ENCODE results near the gene SIPA1L3. TPM values are rescaled to one million over a fixed set of nuclear protein-coding genes. Genes with fewer than 3 reads are reported as not detected.

Gene SIPA1L3
- total RNA-seq, 1 donor from 2014 or later: 66.7 TPM

DNA sequence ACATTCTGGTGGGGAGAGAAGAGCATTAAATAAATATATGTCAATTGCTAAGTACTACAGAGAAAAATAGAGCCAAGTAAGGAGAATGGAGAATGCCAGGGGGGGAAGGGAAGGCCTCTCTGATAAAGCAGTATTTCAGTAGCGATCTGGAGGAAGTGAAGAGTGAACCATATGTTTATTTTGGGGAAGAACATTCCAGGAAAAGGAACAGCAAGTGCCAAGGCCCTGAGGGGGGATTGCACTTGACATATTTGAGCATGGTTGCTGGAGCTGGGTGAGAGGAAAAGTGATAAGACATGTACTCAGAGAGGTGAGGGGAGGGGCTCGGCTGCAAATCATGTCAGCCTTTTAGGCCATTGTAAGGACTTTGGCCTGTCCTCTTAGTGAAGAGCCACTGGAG is 31.0 kb upstream of the SIPA1L3 start:
- TF ChIP-seq CTCF (conservative IDR thresholded peaks at IDR 0.05; ENCODE audit: low read depth, low read length): no peak
- H3K4me3 ChIP-seq (ENCODE audit: low read depth, low read length): no peak overlapping the region
- no peak for DNase-seq (ENCODE audit: low read depth)

- no peak for TF ChIP-seq CTCF (conservative IDR thresholded peaks at IDR 0.05; ENCODE audit: low read depth, low read length)
- no peak for DNase-seq (ENCODE audit: low read depth)
- no peak overlapping the region for H3K4me3 ChIP-seq (ENCODE audit: low read depth, low read length)
Measured at GRCh38 chr19:37877147-37877546, 29.9 kb upstream of the SIPA1L3 start.

DNA sequence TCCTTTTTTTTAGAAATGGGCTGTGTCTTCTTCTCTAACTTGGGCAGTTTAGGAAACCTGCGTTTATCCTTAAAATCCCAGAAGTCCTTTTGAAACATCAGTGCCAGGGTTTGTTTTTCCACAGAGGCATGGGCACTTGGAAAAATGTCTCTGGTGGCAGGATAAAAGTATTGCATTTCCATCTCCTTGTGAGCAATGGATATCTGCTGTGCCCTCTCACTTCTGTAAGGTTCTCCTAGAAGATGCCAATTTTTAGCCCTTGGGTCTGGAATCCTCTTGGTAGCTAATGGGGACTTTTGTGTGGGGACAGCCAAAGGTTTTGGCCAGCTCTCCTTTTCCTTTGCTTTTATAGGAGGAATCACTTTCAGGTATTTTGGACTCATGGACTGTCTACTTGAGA is 21.6 kb upstream of the SIPA1L3 start:
- H3K4me3 ChIP-seq (ENCODE audit: low read depth, low read length): no peak overlapping the region
- no peak for DNase-seq (ENCODE audit: low read depth)
- no peak for TF ChIP-seq CTCF (conservative IDR thresholded peaks at IDR 0.05; ENCODE audit: low read depth, low read length)

- no peak for DNase-seq (ENCODE audit: low read depth)
- H3K4me3 ChIP-seq (ENCODE audit: low read depth, low read length): no peak overlapping the region
- no peak for TF ChIP-seq CTCF (conservative IDR thresholded peaks at IDR 0.05; ENCODE audit: low read depth, low read length)
Measured at GRCh38 chr19:37886571-37886970, 20.4 kb upstream of the SIPA1L3 start.

- TF ChIP-seq CTCF (conservative IDR thresholded peaks at IDR 0.05; ENCODE audit: low read depth, low read length): no peak
- no peak overlapping the region for H3K4me3 ChIP-seq (ENCODE audit: low read depth, low read length)
- DNase-seq (ENCODE audit: low read depth): no peak
Measured at GRCh38 chr19:37893845-37894575, 13.0 kb upstream of the SIPA1L3 start.

- DNase-seq (ENCODE audit: low read depth): no peak
- H3K4me3 ChIP-seq (ENCODE audit: low read depth, low read length): no peak overlapping the region
- TF ChIP-seq CTCF (conservative IDR thresholded peaks at IDR 0.05; ENCODE audit: low read depth, low read length): no peak
Measured at GRCh38 chr19:37896180-37896579, 10.8 kb upstream of the SIPA1L3 start.

GRCh38 chr19:37899453-37899852 is 7.6 kb upstream of the SIPA1L3 start:
- TF ChIP-seq CTCF (conservative IDR thresholded peaks at IDR 0.05; ENCODE audit: low read depth, low read length): no peak
- DNase-seq (ENCODE audit: low read depth): no peak
- H3K4me3 ChIP-seq (ENCODE audit: low read depth, low read length): no peak overlapping the region

Data from epithelial cell of proximal tubule (primary cell).